Neuron (in vitro differentiated cells): ENCODE measurements around the gene TTC28.
"Not testable (repeated sequence)": the region's sequence is repeated elsewhere in the genome, so short reads cannot be mapped to it uniquely, and the experiment has no call there.

Experiments used
- H2AFZ ChIP-seq: one replicate; pipeline ENCODE4 v1.6.1; 2013; ENCODE audit warnings: low read depth, mild to moderate bottlenecking, inconsistent platforms, low read length, moderate library complexity
- H3K27me3 ChIP-seq: one replicate; pipeline ENCODE4 v1.6.1; 2013; ENCODE audit warnings: low read length; ENCODE audit not compliant: insufficient read depth
- H3K36me3 ChIP-seq: one replicate; pipeline ENCODE4 v1.6.1; 2013; ENCODE audit warnings: low read length; ENCODE audit not compliant: insufficient read depth
- H3K4me1 ChIP-seq: one replicate; pipeline ENCODE4 v1.6.1; 2013; ENCODE audit warnings: low read length; ENCODE audit not compliant: insufficient read depth
- H3K4me3 ChIP-seq: 2 replicates; pipeline ENCODE4 v1.5.1; 2013; ENCODE audit warnings: mild to moderate bottlenecking, low read length, moderate library complexity
- H3K9me3 ChIP-seq: one replicate; pipeline ENCODE4 v1.6.1; 2013; ENCODE audit warnings: low read length

TTC28 gene

DNA sequence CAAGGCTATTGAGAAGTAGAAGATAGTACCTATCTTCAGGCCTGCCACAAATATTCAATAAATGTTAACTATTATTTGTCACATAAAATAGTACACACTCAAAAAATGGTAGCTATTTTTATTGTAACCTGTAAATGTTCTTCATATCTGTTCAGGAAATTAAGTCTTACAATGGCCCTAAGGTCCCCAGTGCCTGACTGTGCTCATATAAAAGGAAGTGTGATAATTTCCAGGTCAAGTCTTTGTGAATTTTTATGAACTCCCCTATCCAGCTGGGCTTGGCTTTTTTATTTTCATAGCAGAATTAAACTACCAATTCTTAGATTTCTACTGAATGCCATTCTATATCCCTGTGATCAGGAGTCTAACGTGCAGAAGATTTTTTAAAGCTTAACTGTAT is 476.4 kb downstream of the TTC28 start:
- peaks cover 2% of the 10 kb centered on the region for H3K4me1 ChIP-seq

DNA sequence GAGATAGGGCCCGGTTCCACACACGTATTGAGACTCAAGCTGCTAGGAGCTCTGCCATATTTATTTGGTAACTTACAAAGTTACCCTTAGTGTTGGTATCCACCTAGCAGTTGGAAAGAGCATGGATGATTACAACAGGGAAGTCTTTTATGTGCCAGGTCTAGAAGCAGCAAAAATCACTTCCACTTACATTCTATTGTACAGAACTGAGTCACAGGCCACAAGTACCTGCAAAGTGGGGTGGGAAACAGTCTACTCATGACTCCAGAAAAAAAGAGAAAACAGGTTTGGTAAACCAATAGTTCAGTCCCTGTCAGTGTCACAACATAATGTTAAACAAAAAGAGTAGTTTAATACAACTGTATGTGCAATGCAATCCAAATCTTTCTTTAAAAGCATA is 480.9 kb downstream of the TTC28 start:
- Histone ChIP-seq H3K27me3 (no peaks in the 10 kb centered on the region), H3K4me3 (no peak overlapping the region), H3K4me1 (no peaks in the 10 kb centered on the region), H3K36me3 (no peaks in the 10 kb centered on the region), H3K9me3 (no peaks in the 10 kb centered on the region), H2AFZ (no peak overlapping the region)

More for the DNA sequence above, 476.4 kb downstream of the TTC28 start:
- no peaks in the 10 kb centered on the region for H3K9me3 ChIP-seq
- H3K36me3 ChIP-seq = no peaks in the 10 kb centered on the region
- no peak overlapping the region for H3K4me3 ChIP-seq
- H2AFZ ChIP-seq = no peak overlapping the region
- H3K27me3 ChIP-seq = no peaks in the 10 kb centered on the region

DNA sequence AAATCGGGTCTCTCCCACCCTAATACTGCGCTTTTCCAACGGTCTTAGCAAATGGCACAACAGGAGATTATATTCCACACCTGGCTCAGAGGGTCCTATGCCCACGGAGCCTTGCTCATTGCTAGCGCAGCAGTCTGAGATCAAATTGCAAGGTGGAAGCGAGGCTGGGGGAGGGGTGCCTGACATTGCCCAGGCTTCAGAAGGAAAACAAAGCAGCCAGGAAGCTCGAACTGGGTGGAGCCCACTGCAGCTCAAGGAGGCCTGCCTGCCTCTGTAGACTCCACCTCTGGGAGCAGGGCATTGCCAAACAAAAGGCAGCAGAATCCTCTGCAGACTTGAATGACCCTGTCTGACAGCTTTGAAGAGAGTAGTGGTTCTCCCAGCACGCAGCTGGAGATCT is 488.1 kb downstream of the TTC28 start:
- H3K27me3 ChIP-seq, H3K36me3 ChIP-seq, H3K4me1 ChIP-seq, H3K9me3 ChIP-seq, H3K4me3 ChIP-seq, H2AFZ ChIP-seq: not testable (repeated sequence)

DNA sequence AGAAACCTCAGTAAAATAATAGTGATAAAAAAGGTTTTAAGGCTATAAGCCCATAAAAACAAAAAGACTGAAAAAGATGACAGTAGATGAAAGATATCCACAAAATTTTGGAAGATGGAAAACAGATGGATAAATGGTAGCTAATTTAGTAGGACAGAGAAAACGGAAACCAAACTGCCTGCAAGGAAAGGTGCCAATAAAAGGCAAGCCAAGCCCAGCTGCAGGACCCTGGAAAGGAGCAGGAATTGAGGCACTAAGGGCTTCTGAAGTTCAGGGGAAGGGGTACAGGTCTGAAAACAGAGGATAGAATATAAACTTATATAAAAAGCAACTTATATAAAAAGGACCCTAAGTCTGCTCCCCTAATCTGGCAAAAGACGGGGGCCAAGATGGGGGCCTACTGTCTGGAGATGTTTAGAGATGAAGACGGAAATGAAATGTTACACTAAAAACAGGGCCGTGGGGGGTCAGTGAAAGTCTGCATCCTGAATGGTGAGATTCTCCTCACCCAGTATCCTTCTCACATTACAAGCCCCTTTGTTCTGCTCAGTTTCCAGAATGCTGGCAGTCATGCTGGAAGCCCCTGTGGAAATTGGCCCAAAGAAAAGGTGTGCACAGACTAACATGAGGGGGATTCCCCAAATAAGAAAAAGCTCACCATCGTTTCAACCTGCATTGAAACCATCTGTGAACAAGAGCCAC is 491.3 kb downstream of the TTC28 start:
- H2AFZ ChIP-seq = no peak overlapping the region
- H3K36me3 ChIP-seq = no peaks in the 10 kb centered on the region
- no peaks in the 10 kb centered on the region for H3K27me3 ChIP-seq
- peaks cover 4% of the 10 kb centered on the region for H3K9me3 ChIP-seq
- no peaks in the 10 kb centered on the region for H3K4me1 ChIP-seq
- no peak overlapping the region for H3K4me3 ChIP-seq

DNA sequence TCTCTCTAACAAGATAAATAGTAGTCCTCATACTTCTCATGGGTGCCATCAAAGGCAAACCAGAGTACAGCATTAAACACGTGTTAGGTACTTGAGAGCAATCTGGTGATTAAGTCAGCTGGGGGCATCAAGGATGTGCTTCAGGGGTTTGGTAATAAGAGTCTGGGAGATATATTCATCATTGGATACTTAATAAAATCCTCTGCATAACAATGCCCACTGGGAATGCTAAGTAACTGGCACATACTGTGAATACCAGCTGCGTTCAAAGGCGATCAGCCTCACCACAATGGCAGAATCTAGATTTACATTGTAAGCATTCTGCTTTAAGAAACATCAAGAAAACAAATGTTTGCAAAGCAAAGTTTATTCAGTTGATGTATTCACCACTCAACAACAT is 492.0 kb downstream of the TTC28 start:
- Histone ChIP-seq H2AFZ (no peak overlapping the region), H3K36me3 (no peaks in the 10 kb centered on the region), H3K27me3 (no peaks in the 10 kb centered on the region), H3K4me3 (no peak overlapping the region), H3K9me3 (peaks cover 4% of the 10 kb centered on the region), H3K4me1 (no peaks in the 10 kb centered on the region)

DNA sequence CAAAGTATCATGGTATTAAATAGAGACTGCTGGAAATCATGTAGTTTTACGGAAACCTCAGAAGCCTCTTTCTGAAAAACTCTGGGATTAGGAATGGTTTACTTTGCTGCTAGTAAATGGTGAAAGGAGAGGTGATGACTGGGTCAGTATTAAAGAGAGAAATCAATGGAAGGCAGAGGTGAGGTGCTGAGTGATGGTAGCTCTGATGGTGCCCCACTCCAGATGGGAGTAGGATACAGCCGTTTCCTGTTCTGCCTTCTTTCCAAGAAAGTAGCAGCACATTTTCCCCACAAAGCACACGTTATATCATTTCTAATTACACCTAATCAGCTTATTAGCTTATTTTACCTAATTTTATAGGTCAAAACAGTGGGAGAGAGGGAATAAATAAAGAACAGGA is 493.0 kb downstream of the TTC28 start:
- Histone ChIP-seq H3K4me1 (no peaks in the 10 kb centered on the region), H2AFZ (no peak overlapping the region)

DNA sequence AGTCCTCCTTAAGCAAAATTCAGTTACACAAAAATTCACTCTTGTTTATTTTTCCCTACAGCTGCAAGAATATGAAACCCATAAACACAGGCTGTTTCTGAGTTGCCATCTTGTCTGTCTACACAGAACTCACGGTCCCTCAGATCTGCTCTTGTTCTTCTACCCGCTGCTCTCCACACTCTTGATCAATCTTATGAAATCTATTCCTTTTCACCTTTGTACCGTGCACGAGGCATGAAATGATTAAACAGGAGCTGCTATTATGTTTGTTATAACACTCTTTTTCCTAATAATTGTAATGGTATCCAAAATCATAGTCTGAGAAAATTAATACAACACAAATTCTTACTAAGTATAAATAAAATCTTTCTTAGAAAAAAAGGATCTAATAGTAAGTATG is 494.5 kb downstream of the TTC28 start:
- H2AFZ ChIP-seq = no peak overlapping the region
- no peak overlapping the region for H3K4me3 ChIP-seq
- no peaks in the 10 kb centered on the region for H3K36me3 ChIP-seq
- no peaks in the 10 kb centered on the region for H3K27me3 ChIP-seq
- no peaks in the 10 kb centered on the region for H3K9me3 ChIP-seq
- no peaks in the 10 kb centered on the region for H3K4me1 ChIP-seq

More for the DNA sequence above, 493.0 kb downstream of the TTC28 start:
- Histone ChIP-seq H3K9me3 (peaks cover 2% of the 10 kb centered on the region), H3K36me3 (no peaks in the 10 kb centered on the region), H3K27me3 (no peaks in the 10 kb centered on the region), H3K4me3 (no peak overlapping the region)

DNA sequence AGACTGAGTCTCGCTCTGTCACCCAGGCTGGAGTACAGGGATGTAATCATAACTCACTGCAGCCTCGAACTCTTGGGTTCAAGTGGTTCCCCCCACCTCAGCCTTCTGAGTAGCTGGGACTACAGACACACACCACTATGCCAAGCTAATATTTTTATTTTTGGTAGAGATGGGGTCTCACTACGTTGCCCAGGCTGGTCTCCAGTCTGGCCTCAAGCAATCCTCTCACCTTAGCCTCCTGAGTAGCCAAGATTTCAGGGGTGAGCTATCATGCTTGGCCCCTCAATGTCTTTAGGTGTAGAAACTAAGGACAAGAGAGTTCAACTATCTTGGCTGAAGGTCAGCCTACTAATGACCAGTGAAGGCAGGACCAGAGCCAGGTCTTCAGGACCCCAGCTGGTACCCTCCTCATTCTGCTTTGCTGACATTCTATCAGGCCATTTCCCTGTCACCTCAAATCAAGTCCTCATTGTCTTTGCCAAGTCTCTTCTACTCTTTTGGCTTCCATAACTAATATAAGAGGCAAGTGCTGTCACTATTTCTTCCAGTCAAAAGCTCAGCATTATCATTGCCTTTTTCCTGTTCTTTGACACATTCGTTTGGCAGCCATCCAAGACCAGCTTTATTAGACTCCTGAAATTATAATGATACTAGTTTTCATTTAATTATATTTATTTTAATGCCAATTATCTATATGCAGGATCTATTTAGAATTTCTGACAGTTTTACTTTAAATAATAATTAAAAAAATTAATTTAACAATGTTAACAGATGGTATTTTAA is 496.4 kb downstream of the TTC28 start:
- no peaks in the 10 kb centered on the region for H3K9me3 ChIP-seq
- no peak overlapping the region for H3K4me3 ChIP-seq
- H3K27me3 ChIP-seq = no peaks in the 10 kb centered on the region
- no peaks in the 10 kb centered on the region for H3K36me3 ChIP-seq
- no peaks in the 10 kb centered on the region for H3K4me1 ChIP-seq
- no peak overlapping the region for H2AFZ ChIP-seq

DNA sequence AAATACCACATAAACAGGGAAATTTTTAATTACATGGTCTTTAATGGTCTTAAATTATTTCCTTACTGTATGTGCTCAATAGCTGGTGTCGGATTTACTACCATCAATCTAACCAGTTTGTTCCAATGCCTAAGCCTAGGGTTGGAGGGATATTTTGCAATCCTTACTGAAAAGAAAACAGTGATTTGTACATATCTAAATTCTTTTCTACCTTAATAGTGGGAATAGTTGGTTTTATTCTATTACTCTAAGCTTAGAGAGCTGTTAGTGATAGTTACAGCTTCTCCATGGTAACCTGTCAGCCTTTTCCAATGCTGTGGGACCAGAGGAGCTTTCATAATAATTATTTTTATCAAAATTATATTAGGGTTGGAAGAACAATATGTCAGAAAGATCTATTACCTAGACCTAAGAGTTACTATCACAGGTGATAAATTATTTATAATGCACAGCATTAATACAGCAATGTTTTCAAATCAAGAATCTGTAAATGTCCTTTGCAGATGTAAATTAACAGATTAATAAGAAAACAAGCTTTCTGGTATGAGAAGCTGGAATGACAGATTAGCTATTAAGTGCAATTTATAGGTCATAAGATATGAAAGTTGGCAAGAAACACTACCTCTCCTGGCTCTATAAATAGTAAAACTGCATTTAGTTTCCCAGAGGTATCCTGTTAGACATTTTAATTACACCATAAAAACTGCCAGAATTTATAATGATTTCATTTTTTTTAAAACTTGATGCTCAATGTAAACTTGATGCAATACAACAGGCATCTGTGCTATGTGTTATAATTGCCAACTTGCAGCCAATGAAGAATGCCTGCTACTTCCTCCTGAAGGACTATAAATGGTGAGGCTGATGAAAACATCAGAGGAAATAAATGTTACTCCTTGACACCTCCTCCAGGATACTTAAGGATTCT is 498.6 kb downstream of the TTC28 start:
- Histone ChIP-seq H3K9me3 (no peaks in the 10 kb centered on the region), H3K36me3 (no peaks in the 10 kb centered on the region), H2AFZ (no peak overlapping the region), H3K27me3 (no peaks in the 10 kb centered on the region), H3K4me3 (no peak overlapping the region), H3K4me1 (no peaks in the 10 kb centered on the region)

DNA sequence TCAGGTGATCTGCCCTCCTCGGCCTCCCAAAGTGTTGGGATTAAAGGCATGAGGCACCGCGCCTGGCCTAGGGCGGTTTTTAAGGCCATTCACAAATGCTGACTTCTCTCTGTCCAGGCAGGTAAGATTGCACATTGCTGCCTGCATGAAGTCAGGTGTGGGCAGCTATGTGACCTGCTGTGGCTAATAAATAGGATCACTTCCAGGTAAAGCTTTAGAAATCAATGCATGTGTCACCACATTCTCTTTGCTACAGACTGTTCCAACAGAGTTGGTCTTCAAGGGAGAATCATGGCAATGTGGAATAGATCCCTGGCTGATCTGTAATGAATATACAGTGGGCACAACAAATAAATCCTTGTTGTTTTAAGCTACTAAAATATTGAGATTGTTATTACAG is 500.2 kb downstream of the TTC28 start:
- Histone ChIP-seq H3K9me3 (no peaks in the 10 kb centered on the region), H2AFZ (no peak overlapping the region), H3K4me1 (no peaks in the 10 kb centered on the region), H3K27me3 (no peaks in the 10 kb centered on the region), H3K36me3 (no peaks in the 10 kb centered on the region), H3K4me3 (no peak overlapping the region)

DNA sequence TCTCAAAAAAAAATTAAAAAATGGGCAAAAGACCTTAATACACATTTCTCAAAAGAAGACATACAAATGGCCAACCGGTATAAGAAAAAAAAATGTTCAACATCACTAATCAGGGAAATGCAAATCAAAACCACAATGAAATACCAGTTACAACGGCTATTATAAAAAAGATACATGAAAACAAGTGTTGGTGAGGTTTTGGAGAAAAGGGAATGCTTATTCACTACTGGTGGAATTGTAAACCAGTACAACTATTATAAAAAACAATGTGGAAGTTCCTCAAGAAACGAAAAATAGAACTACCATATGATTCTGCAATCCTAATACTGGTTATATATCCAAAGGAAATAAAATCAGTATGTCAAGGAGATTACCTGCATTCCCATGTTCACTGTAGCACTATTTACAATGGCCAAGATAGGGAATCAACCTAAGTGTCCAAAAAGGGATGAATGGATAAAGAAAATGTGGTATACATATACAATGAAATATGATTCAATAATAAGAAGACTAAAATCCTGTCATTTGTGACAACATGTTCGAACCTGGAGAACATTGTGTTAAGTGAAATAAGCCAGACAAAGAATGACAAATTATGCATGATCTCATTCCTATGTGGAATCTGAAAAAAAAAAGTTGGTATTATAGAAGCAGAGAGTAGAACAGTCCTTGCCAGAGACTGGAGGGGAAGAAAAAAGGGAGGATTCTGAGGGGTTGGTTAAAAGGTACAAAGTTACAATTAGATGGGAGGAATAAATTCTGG is 503.7 kb downstream of the TTC28 start:
- H3K4me1 ChIP-seq = peaks cover 13% of the 10 kb centered on the region
- no peaks in the 10 kb centered on the region for H3K27me3 ChIP-seq
- no peak overlapping the region for H3K4me3 ChIP-seq
- no peak overlapping the region for H2AFZ ChIP-seq
- no peaks in the 10 kb centered on the region for H3K36me3 ChIP-seq
- H3K9me3 ChIP-seq = no peaks in the 10 kb centered on the region

DNA sequence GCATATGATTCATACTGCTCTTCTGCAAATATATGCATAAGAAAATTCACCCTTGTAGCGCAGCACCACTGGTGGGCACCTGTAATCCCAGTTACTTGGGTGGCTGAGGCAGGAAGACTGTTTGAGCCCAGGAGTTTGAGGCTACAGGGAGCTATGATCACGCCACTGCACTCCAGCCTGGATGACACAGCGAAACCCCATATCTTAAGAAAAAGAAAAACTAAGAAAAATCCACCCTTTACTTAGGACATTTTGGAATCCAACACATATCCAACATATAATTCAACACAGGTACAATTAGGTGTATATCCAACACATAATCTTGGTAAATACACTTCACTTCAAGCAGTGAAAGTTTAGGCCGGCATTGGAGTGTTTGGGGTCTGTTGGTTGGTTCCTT is 505.1 kb downstream of the TTC28 start:
- Histone ChIP-seq H3K27me3 (no peaks in the 10 kb centered on the region), H3K4me3 (no peak overlapping the region)

More for the DNA sequence above, 505.1 kb downstream of the TTC28 start:
- no peaks in the 10 kb centered on the region for H3K36me3 ChIP-seq
- H3K9me3 ChIP-seq = peaks cover 2% of the 10 kb centered on the region
- peaks cover 15% of the 10 kb centered on the region for H3K4me1 ChIP-seq
- no peak overlapping the region for H2AFZ ChIP-seq
